Heart left ventricle (tissue), 16 donors: Measurements from ENCODE around the gene RPRD1A. TPM values are rescaled to one million over a fixed set of nuclear protein-coding genes. Genes with fewer than 3 reads are reported as not detected.

ENCODE experiments used
- ATAC-seq, 4 donors: fragments of 200-7000 bp; cut with Tn5 transposase; one replicate each; pipeline ENCODE4 v1.9.1; 2020 to 2022; ENCODE audit warnings: moderate library complexity in 4 of 4, mild to moderate bottlenecking in 3 of 4, moderate number of reproducible peaks in 1 of 4
- DNase-seq, 5 donors: peaks; one replicate each; pipeline ENCODE4 v3.0.0-alpha.2; 2020
- H3K27ac ChIP-seq, 12 donors: fragments of 200-600 bp; sonication (generic) in 4 of 12; one replicate each; pipeline versions ENCODE4 v1.5.0 to v1.8.0; 2016 to 2022; ENCODE audit warnings: mild to moderate bottlenecking in 2 of 12
- H3K27me3 ChIP-seq, 9 donors: fragments of 200-600 bp; sonication (generic) in 2 of 9; one replicate each; pipeline versions ENCODE4 v1.5.1 to v1.8.0; 2016 to 2022; ENCODE audit warnings: mild to moderate bottlenecking in 3 of 9
- H3K36me3 ChIP-seq, 9 donors: fragments of 200-600 bp; sonication (generic) in 2 of 9; one replicate each; pipeline versions ENCODE4 v1.5.0 to v1.8.0; 2018 to 2022; ENCODE audit warnings: mild to moderate bottlenecking in 2 of 9
- H3K4me1 ChIP-seq, 12 donors: fragments of 200-600 bp; sonication (generic) in 4 of 12; one replicate each; pipeline versions ENCODE4 v1.5.0 to v1.8.0; 2016 to 2022; ENCODE audit warnings: mild to moderate bottlenecking in 3 of 12
- H3K4me3 ChIP-seq, 12 donors: fragments of 200-600 bp; sonication (generic) in 4 of 12; one replicate each; pipeline versions ENCODE4 v1.5.0 to v1.8.0; 2017 to 2022; ENCODE audit warnings: mild to moderate bottlenecking in 9 of 12, moderate library complexity in 4 of 12
- H3K9me3 ChIP-seq, 12 donors: fragments of 200-600 bp; sonication (generic) in 4 of 12; one replicate each; pipeline versions ENCODE4 v1.5.0 to v1.8.0; 2016 to 2022; ENCODE audit warnings: mild to moderate bottlenecking in 1 of 12
- POLR2A ChIP-seq, 2 donors: fragments of 450-650 bp; IDR thresholded peaks; one replicate each; pipeline ENCODE4 v1.6.1; 2017; ENCODE audit warnings: antibody characterized with exemption in 2 of 2, mild to moderate bottlenecking in 2 of 2, moderate library complexity in 2 of 2
- WGBS, 4 donors: extraction: QIAGEN DNeasy Blood & Tissue Kit in 2 of 4; methylation state at CpG; one replicate each; pipeline versions ENCODE4 v1.1.5 to v1.1.7; 2013 to 2018; 5-methylcytosine and 5-hydroxymethylcytosine counted together
- intact Hi-C, 10 donors: fragments of 100-400 bp; cut with DNase I; formaldehyde crosslinking; loops; one replicate each; pipeline versions ENCODE4 v1.11.1 to v1.14.2; 2022
- polyA plus RNA-seq, 2 donors: library from polyadenylated mRNA; stranded (reverse); fragments of 200-250 nt; gene quantifications; one replicate each; pipeline ENCODE4 v1.2.3, GENCODE V29; 2013
- total RNA-seq, 9 donors: library from RNA; depleted of rRNA in 2 of 9; stranded (reverse); fragments of >200 nt in 2 of 9; fragmentation: NEBNext Ultra II Directional in 3 of 9; extraction: Animal tissue kit (Norgen Biotek cat#: 25700) in 3 of 9; gene quantifications; one replicate each; pipeline versions ENCODE4 v1.1.0 to v1.2.4, GENCODE V29; 2016 to 2023
- TF ChIP-seq, protein P1 (sequence below), 12 donors: fragments of 200-600 bp; sonication (generic) in 4 of 12; IDR thresholded peaks; one replicate each; pipeline versions ENCODE4 v1.5.0 to v1.8.0; 2018 to 2022; ENCODE audit warnings: antibody characterized with exemption in 12 of 12, mild to moderate bottlenecking in 5 of 12
- donor health status: ischemic (EF 13 %, LVEDD 7.1; RV severe dilation, severe dysfunction).
- donor health status: healthy with polysubstance abuse.
- donor health status: DM: no; HTN: yes; CAD: no.
- donor health status: DM: no; HTN: no; CAD: no.
- donor health status: ischemic (EF 25% LVEDD 6.9; RV normal size, moderate dysfunction).
- donor health status: ischemic (EF 25% LVEDD 5.7; RV mildly dilated, moderate dysfunction).
- donor health status: healthy.
- donor health status: DM: yes; HTN: yes; CAD: no.
- donor health status: ischemic (EF 35%, LVEDD 5.7; RV mildly dilated, moderate dysfunction).
- donor health status: nonischemic (EF 11% LVEDD 7.7; RV severe dilation, severe dysfunction).
- donor health status: DM: yes; HTN: yes; CAD: no.
- donor health status: PGD.
- donor health status: ischemic (EF 29% LVEDD 5.4; RV normal size, mild dysfunction).
- donor health status: nonischemic (EF 23%, LVEDD 6.1; RV moderate dilation, normal function).

The RPRD1A gene
- total and polyA plus RNA-seq, 11 donors = 22.6 to 59.8 (median 45.3) TPM

GRCh38 chr18:36112302-36112701 is 44.9 kb upstream of the RPRD1A start:
- intact Hi-C loops = loop anchor here in 1 of 10 donors (10.0 kb wide), 1 partner anchor 88 kb away; no protein-coding TSS in a partner anchor
- peaks cover 0 to 98% (median 68%) of the 10 kb centered on the region in 9 donors for H3K36me3 ChIP-seq
- no peak overlapping the region for H3K27ac ChIP-seq

GRCh38 chr18:36109737-36110136 is 42.4 kb upstream of the RPRD1A start:
- no peak for ATAC-seq
- H3K36me3 ChIP-seq = peaks cover 0 to 74% (median 54%) of the 10 kb centered on the region in 9 donors
- WGBS, 4 donors = 95 to 98% (median 98%) methylated on average over 1 of the region's 1 CpG

More at GRCh38 chr18:36112302-36112701, 44.9 kb upstream of the RPRD1A start:
- TF ChIP-seq POLR2A (IDR thresholded peaks at IDR 0.05) = no peak
- TF ChIP-seq, protein P1, sequence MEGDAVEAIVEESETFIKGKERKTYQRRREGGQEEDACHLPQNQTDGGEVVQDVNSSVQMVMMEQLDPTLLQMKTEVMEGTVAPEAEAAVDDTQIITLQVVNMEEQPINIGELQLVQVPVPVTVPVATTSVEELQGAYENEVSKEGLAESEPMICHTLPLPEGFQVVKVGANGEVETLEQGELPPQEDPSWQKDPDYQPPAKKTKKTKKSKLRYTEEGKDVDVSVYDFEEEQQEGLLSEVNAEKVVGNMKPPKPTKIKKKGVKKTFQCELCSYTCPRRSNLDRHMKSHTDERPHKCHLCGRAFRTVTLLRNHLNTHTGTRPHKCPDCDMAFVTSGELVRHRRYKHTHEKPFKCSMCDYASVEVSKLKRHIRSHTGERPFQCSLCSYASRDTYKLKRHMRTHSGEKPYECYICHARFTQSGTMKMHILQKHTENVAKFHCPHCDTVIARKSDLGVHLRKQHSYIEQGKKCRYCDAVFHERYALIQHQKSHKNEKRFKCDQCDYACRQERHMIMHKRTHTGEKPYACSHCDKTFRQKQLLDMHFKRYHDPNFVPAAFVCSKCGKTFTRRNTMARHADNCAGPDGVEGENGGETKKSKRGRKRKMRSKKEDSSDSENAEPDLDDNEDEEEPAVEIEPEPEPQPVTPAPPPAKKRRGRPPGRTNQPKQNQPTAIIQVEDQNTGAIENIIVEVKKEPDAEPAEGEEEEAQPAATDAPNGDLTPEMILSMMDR (IDR thresholded peaks at IDR 0.05) = no peak
- no peak for DNase-seq
- Histone ChIP-seq H3K4me3 (no peak overlapping the region), H3K27me3 (no peaks in the 10 kb centered on the region), H3K4me1 (no peaks in the 10 kb centered on the region), H3K9me3 (no peaks in the 10 kb centered on the region)
- no peak for ATAC-seq

DNA sequence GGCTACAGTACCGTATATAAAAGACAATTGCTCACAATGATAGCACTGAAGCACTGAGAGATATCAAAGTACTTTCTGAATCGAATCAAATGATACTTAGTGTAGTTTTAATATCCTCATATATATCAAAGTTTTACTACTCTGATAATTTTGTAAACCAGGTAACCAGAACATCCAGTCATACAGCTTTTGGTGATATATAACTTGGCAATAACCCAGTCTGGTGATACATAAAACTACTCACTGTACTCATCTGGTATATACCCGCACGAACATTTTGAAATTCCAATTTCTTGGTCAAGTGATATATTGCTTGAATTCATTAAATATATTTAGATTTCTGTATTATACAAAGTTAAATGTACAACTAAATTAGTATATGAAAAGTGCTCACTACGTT is 41.2 kb upstream of the RPRD1A start:
- Histone ChIP-seq H3K27me3 (no peaks in the 10 kb centered on the region), H3K36me3 (peaks cover 0 to 63% (median 42%) of the 10 kb centered on the region in 9 donors)
- TF ChIP-seq, protein P1 (IDR thresholded peaks at IDR 0.05) = no peak
- no peak for TF ChIP-seq POLR2A (IDR thresholded peaks at IDR 0.05)

More at GRCh38 chr18:36109737-36110136, 42.4 kb upstream of the RPRD1A start:
- DNase-seq = no peak
- TF ChIP-seq, protein P1 (IDR thresholded peaks at IDR 0.05) = no peak
- TF ChIP-seq POLR2A (IDR thresholded peaks at IDR 0.05) = no peak
- H3K27ac ChIP-seq = no peak overlapping the region
- H3K4me1 ChIP-seq = no peaks in the 10 kb centered on the region
- no peak overlapping the region for H3K4me3 ChIP-seq
- intact Hi-C loops = loop anchor here in 1 of 10 donors (10.0 kb wide), 1 partner anchor 85 kb away; no protein-coding TSS in a partner anchor
- no peaks in the 10 kb centered on the region for H3K27me3 ChIP-seq
- H3K9me3 ChIP-seq = no peaks in the 10 kb centered on the region

DNA sequence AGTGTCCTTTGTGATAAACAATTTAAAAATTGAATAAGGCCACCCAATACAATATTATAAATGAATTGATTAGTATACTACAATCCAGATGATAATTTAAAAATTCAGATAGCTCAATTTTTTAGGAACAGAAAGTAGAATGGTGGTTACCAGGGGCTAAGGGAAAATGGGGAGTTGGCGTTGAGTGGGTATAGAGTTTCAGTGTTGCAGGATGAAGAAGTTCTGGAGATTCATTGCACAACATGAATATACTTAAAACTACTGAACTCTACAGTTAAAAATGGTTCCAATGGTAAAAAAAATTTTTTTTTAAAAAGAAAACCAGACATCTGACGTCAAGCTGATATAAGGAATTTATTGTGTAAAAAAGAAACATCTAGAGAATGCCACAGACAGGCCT is 40.8 kb upstream of the RPRD1A start:
- no peak overlapping the region for H3K4me3 ChIP-seq
- no peak overlapping the region for H3K27ac ChIP-seq
- DNase-seq (no peak), ATAC-seq (no peak)
- H3K36me3 ChIP-seq = peaks cover 0 to 59% (median 38%) of the 10 kb centered on the region in 9 donors
- no peaks in the 10 kb centered on the region for H3K27me3 ChIP-seq
- peaks cover 0 to 5% (median 0%) of the 10 kb centered on the region in 12 donors for H3K9me3 ChIP-seq
- H3K4me1 ChIP-seq = no peaks in the 10 kb centered on the region
- intact Hi-C loops = no loop called here
- WGBS, 4 donors = 44 to 49% (median 48%) methylated on average over 2 of the region's 2 CpGs
- TF ChIP-seq, protein P1 (IDR thresholded peaks at IDR 0.05) = no peak
- TF ChIP-seq POLR2A (IDR thresholded peaks at IDR 0.05) = no peak

More for the DNA sequence above, 41.2 kb upstream of the RPRD1A start:
- Histone ChIP-seq H3K4me3 (no peak overlapping the region), H3K9me3 (peaks cover 0 to under 1% (median 0%) of the 10 kb centered on the region in 12 donors), H3K4me1 (no peaks in the 10 kb centered on the region), H3K27ac (no peak overlapping the region)
- ATAC-seq (no peak), DNase-seq (no peak)
- intact Hi-C loops = no loop called here
- 93 to 96% (median 94%) methylated on average over 5 of the region's 5 CpGs for WGBS, 4 donors
